OCI-LY7 (cell line): Measurements from ENCODE around the gene RHOBTB3. TPM values are rescaled to one million over a fixed set of nuclear protein-coding genes. Genes with fewer than 3 reads are reported as not detected.

Experiments
- BruUV-seq: library from RNA; stranded (reverse); fragments of 400-500 nt; replicated peaks from 2 replicates; lab custom pipeline; 2021; lab: Mats Ljungman, UMichigan
- CTCF ChIA-PET: fragments of 300-600 bp; sonication (Branson Sonifier 250); formaldehyde crosslinking; loops from one replicate; lab custom pipeline; 2022; ENCODE audit warnings: antibody characterized with exemption; ENCODE audit not compliant: unreplicated experiment; lab: Charles Lee
- POLR2A ChIA-PET: fragments of 300-600 bp; sonication (Branson Sonifier 250); formaldehyde crosslinking; loops from one replicate; lab custom pipeline; 2022; ENCODE audit warnings: antibody characterized with exemption; lab: Charles Lee
- DNase-seq: peaks from one replicate; pipeline ENCODE4 v3.0.0-alpha.2; 2015; ENCODE audit warnings: low spot score
- H2AFZ ChIP-seq: fragments of 200-600 bp; sonication (generic), shearing (Covaris generic); 2 replicates; pipeline ENCODE4 v1.6.1; 2014; ENCODE audit warnings: mild to moderate bottlenecking, antibody characterized with exemption, low read length, moderate library complexity
- H3K27ac ChIP-seq: fragments of 200-600 bp; sonication (generic); 2 replicates; pipeline ENCODE4 v1.5.1; 2014; ENCODE audit warnings: mixed run types, low read depth, mild to moderate bottlenecking, moderate library complexity, low read length, inconsistent platforms; ENCODE audit not compliant: poor library complexity, severe bottlenecking
- H3K36me3 ChIP-seq: fragments of 200-600 bp; sonication (generic); 2 replicates; pipeline ENCODE4 v1.6.1; 2014; ENCODE audit warnings: mild to moderate bottlenecking, antibody characterized with exemption, low read length, moderate library complexity, mixed read lengths; ENCODE audit not compliant: insufficient read depth
- H3K4me1 ChIP-seq: fragments of 200-600 bp; sonication (generic); 2 replicates; pipeline ENCODE4 v1.5.1; 2014; ENCODE audit warnings: mild to moderate bottlenecking, low read length; ENCODE audit not compliant: insufficient read depth, poor library complexity, severe bottlenecking
- H3K4me2 ChIP-seq: fragments of 200-600 bp; sonication (generic); 2 replicates; pipeline ENCODE4 v1.6.1; 2014; ENCODE audit warnings: mild to moderate bottlenecking, low read length
- H3K4me3 ChIP-seq: fragments of 200-600 bp; sonication (generic); 2 replicates; pipeline ENCODE4 v1.5.1; 2014; ENCODE audit warnings: mild to moderate bottlenecking, low read depth, low read length; ENCODE audit not compliant: poor library complexity, severe bottlenecking
- H3K79me2 ChIP-seq: fragments of 200-600 bp; sonication (generic); 2 replicates; pipeline ENCODE4 v1.6.1; 2016; ENCODE audit warnings: low read depth, mild to moderate bottlenecking, low read length, moderate library complexity, mixed read lengths; ENCODE audit not compliant: insufficient read depth
- H3K9me2 ChIP-seq: fragments of 200-600 bp; sonication (generic); 2 replicates; pipeline ENCODE4 v1.6.1; 2016; ENCODE audit warnings: mild to moderate bottlenecking, low read length, mixed read lengths; ENCODE audit not compliant: insufficient read depth
- H3K9me3 ChIP-seq: fragments of 200-600 bp; sonication (generic); 2 replicates; pipeline ENCODE4 v1.6.1; 2014; ENCODE audit warnings: mild to moderate bottlenecking, mixed run types, low read length, mixed read lengths
- H4K20me1 ChIP-seq: fragments of 200-600 bp; sonication (generic); 2 replicates; pipeline ENCODE4 v1.6.1; 2014; ENCODE audit warnings: mild to moderate bottlenecking, antibody characterized with exemption, low read length, moderate library complexity, mixed read lengths; ENCODE audit not compliant: insufficient read depth
- CTCF ChIP-seq: fragments of 200-600 bp; sonication (generic); conservative IDR thresholded peaks from 2 replicates; pipeline ENCODE4 v1.5.1; 2014; ENCODE audit warnings: mild to moderate bottlenecking, antibody characterized with exemption, low read length, moderate library complexity, mixed read lengths
- EZH2phosphoT487 ChIP-seq: fragments of 200-600 bp; sonication (generic); IDR thresholded peaks from 2 replicates; pipeline ENCODE4 v1.6.1; 2018; ENCODE audit warnings: low read depth, borderline replicate concordance, mild to moderate bottlenecking, mixed run types, antibody characterized with exemption, low read length, moderate library complexity, mixed read lengths
- intact Hi-C: fragments of 100-400 bp; cut with micrococcal nuclease; formaldehyde crosslinking; loops from one replicate; pipeline ENCODE4 v1.10.0; 2022; ENCODE audit not compliant: unreplicated experiment
- total RNA-seq, 2 experiments: library from RNA; depleted of rRNA in 1 of 2; stranded (reverse); fragments of >200 nt in 1 of 2; shearing (Covaris generic) in 1 of 2; gene quantifications; 2 replicates each; pipeline ENCODE4 v1.2.3, GENCODE V29; 2014 to 2022

Gene RHOBTB3
- total RNA-seq, 2 experiments from 2014 or later, result 0.51 to 4.0 TPM

- no TSS peak for BruUV-seq
- no peak for TF ChIP-seq EZH2phosphoT487
- no peak for TF ChIP-seq CTCF
- intact Hi-C loops, result no loop called here
- H3K9me3 ChIP-seq, result no peaks in the 10 kb centered on the region
- H3K27ac ChIP-seq, result no peak overlapping the region
- H4K20me1 ChIP-seq, result no peaks in the 10 kb centered on the region
- ChIA-PET CTCF (no interaction called here), POLR2A (no interaction called here)
- H3K4me1 ChIP-seq, result no peaks in the 10 kb centered on the region
- no peak for DNase-seq
- no peaks in the 10 kb centered on the region for H3K36me3 ChIP-seq
- no peaks in the 10 kb centered on the region for H3K9me2 ChIP-seq
- no peak overlapping the region for H3K4me3 ChIP-seq
- H3K4me2 ChIP-seq, result no peak overlapping the region
- H2AFZ ChIP-seq, result peak overlapping the region; percentile 5; the same call in 1 of the 2 replicates
- no peaks in the 10 kb centered on the region for H3K79me2 ChIP-seq
Measured at GRCh38 chr5:95773335-95774059, 42.4 kb downstream of the RHOBTB3 start.

- Histone ChIP-seq H3K27ac (no peak overlapping the region), H3K79me2 (no peaks in the 10 kb centered on the region), H3K36me3 (no peaks in the 10 kb centered on the region), H3K9me2 (no peaks in the 10 kb centered on the region), H2AFZ (no peak overlapping the region), H4K20me1 (no peaks in the 10 kb centered on the region), H3K4me2 (no peak overlapping the region), H3K4me1 (no peaks in the 10 kb centered on the region), H3K4me3 (no peak overlapping the region), H3K9me3 (no peaks in the 10 kb centered on the region)
- CTCF ChIA-PET, result no interaction called here
- POLR2A ChIA-PET, result no interaction called here
- TF ChIP-seq EZH2phosphoT487 (no peak), CTCF (no peak)
- intact Hi-C loops, result no loop called here
- no peak for DNase-seq
- no TSS peak for BruUV-seq
Measured at GRCh38 chr5:95777441-95777840, 46.3 kb downstream of the RHOBTB3 start.
